HL-60/S4 (cell line): ENCODE results near the gene ABCG4.
"Not testable (repeated sequence)": the region's sequence is repeated elsewhere in the genome, so short reads cannot be mapped to it uniquely, and the experiment has no call there.

ENCODE experiments used
- in situ Hi-C: fragments of 300-500 bp; cut with MboI; formaldehyde crosslinking; loops from 2 replicates; pipeline ENCODE4 v1.14.3; 2022; ENCODE audit warnings: low sequenced_read_pairs

Gene ABCG4

GRCh38 chr11:119152604-119153003 is 3.8 kb downstream of the ABCG4 start:
- in situ Hi-C loops = no loop called here

- in situ Hi-C loops = no loop called here
Observed at GRCh38 chr11:119153049-119153818, 4.4 kb downstream of the ABCG4 start.

GRCh38 chr11:119154178-119154577 is 5.3 kb downstream of the ABCG4 start:
- in situ Hi-C loops = no loop called here

DNA sequence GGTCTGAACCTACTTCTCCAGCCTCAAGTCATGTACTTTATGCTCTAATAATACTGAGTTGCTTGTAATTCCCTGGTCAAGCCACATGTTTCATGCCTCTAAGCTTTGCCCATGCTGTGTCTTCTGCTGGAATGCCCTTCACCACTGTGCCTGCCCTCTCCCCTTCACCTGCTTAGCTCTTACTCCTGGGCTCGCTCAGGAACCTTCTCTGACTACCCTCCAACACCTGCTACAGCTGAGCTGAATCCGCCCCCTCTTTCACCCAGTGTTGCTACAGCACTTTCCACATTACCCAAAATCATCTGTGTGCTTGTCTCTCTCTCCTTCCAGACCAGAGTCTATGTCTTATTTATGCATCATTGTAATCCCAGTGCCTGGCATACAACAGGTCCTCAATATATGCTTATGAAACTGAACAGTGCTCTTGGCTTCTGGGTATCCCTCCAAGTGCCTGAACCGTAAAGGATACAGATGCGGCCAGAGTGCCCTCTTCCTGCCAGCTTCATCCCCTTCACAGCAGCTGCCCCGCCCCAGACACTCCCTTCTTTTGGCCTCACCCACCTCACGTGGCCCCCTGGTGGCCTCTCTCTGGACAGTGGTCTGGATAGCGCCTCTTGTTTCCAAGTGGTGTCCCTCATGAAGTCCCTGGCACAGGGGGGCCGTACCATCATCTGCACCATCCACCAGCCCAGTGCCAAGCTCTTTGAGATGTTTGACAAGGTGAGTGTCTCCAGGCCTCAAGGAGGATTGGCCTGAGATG is 7.1 kb downstream of the ABCG4 start:
- in situ Hi-C loops = no loop called here

GRCh38 chr11:119156496-119156895 is 7.6 kb downstream of the ABCG4 start:
- in situ Hi-C loops = no loop called here

GRCh38 chr11:119157063-119157462 is 8.2 kb downstream of the ABCG4 start:
- in situ Hi-C loops = no loop called here

DNA sequence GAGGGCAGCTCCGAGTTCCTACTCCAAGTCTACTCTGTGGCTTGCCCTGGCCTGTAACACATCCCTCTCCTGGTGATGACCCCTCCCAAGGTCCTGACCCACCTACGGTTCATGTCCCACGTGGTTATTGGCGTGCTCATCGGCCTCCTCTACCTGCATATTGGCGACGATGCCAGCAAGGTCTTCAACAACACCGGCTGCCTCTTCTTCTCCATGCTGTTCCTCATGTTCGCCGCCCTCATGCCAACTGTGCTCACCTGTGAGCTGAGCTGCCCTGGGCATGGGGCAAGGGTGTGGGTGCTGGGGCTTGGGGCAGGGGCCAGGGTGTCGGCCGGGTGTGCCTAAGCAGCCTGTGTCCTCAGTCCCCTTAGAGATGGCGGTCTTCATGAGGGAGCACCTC is 9.6 kb downstream of the ABCG4 start:
- in situ Hi-C loops = no loop called here

GRCh38 chr11:119160151-119160550 is 11.3 kb downstream of the ABCG4 start:
- in situ Hi-C loops = no loop called here

DNA sequence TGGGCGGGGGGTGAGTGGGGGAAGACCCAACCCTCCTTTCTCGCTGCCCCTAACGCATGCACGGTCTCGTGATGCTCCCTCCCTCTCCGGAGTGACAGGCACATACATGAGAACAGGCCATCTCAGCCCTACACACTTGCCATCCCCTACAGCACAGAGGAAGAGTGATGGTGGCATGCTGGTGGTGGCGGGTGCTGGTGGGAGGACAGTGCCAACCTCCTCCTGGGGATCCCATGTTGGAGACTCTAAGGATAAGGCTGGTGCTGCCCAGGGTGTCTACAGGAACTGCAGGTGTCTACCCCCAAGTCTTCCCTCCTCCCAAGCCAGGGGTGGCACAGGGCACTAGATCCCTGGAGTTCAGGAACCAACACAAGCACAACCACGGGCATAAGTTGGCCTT is 13.0 kb downstream of the ABCG4 start:
- in situ Hi-C loops = no loop called here

- in situ Hi-C loops = no loop called here
Observed at GRCh38 chr11:119166368-119167076, 17.7 kb downstream of the ABCG4 start.

GRCh38 chr11:119167077-119167458 is 18.2 kb downstream of the ABCG4 start:
- in situ Hi-C loops = not testable (repeated sequence)

DNA sequence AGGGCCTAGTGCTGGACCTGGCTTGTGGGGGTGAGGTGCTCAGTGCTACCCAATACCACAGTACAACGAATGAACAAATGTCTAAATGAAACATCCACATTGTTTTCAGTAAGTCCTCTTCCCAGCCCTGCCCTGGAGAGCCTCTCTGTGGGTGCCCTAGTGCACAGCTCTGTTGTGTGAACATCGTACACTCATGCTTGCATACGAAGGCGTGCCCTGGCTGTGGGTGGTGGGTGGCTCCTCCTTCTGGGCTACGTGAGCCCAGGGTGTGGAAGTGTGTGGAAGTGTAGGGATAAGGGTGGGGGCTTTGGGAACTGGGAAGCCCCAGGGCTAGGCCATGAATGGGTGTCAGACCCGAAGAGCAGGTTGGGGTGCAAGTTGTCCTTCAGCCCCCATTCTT is 19.1 kb downstream of the ABCG4 start:
- in situ Hi-C loops = no loop called here

GRCh38 chr11:119168471-119169281 is 19.8 kb downstream of the ABCG4 start, which contains the start of gene NLRX1:
TSS of gene NLRX1 (plus strand) at chr11:119168725. CDS start at chr11:119171404, 2,679 bp downstream.
- in situ Hi-C loops = no loop called here

- in situ Hi-C loops = no loop called here
Observed at GRCh38 chr11:119169282-119169719, 20.4 kb downstream of the ABCG4 start.

DNA sequence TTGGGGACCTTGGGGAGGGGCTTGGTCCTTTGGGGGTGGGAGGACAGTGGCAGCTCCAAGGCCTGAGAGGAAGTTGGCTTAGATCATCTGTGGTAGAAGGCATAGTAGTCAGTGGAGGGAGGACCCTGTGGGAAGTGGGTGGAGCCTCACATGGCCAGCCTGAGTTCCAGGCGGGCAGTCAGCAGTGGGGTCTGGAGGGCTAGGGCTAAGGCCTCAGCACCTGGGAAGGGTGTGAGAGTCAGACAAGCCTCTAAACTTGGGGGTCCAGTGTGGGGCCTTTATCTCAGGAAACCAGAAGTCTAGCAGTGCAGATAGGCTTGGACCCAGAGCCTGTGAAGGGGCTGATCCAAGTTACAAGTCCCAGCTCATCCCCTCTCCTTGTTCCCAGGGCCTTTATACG is 23.7 kb downstream of the ABCG4 start:
- in situ Hi-C loops = no loop called here

DNA sequence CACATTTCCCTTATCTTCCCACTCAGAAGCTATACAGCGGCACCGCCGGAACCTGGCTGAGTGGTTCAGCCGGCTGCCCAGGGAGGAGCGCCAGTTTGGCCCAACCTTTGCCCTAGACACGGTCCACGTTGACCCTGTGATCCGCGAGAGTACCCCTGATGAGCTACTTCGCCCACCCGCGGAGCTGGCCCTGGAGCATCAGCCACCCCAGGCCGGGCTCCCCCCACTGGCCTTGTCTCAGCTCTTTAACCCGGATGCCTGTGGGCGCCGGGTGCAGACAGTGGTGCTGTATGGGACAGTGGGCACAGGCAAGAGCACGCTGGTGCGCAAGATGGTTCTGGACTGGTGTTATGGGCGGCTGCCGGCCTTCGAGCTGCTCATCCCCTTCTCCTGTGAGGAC is 24.6 kb downstream of the ABCG4 start:
- in situ Hi-C loops = no loop called here

DNA sequence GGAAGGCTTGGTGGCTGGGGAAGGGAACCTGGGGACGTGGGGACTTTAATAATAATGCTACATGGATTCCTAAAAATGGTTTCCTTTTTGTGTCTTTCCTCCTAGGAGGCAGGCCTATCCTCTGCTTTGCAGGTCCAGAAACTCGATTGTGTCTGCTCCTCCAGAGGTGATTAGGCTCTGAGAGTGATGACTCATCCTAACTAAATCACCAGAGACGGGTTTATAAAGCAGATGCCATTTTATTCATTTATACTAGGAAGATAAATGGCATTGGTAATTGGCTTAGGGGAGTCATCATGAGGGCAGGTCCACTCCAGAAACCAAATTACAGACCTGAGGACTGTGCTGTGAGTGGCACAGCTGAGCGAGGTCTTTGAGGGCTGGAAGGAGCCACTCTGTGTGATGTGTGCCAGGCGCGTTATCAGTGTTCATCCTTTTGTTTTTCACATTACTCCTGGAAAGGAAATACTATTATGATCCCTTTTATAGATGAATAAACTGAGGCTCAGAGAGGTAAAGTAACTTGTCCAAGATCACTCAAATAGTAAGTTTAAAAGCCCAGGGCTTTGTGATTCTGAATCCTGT is 26.7 kb downstream of the ABCG4 start:
- in situ Hi-C loops = no loop called here

DNA sequence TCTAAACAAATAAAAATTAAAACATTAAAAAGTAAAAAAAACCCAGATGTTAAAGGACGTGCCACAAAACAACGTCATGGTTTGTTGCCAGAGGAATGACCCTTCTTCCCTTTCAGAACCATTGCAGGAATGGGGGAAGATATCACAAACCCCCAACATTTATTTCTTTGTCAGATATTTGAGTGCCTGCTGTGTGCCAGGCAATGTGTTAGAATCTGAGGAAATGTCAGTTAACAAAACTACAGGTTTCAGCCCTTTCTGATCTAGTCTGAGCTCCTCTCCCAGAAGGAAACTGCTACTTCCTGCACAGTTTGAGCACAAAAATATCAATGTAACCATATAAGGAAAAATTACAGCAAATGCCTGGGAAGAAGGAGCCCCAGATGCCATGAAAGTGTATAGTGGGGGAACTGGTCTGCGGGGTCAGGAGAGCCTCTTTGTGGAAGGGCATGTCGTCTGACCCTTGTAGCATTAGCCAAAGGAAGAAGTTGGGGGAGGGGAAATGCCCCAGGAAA is 29.4 kb downstream of the ABCG4 start:
- in situ Hi-C loops = no loop called here

DNA sequence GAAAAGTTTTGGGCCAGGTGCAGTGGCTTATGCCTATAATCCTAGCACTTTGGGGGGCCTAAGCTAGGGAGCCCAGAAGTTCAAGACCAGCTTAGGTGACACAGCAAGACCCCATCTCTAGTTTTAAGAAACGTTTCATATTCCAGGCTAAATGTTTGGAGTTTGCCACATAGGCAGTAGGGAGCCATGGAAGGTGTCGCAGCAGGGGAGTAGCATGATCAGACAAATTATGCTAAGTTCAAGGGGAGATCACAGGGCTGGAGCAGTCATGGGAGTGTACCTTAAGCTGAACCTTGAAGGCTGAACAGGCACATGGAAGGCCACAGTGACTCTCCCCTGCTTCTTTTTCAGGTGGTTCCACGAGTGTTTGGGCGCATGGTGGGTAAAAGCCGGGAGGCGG is 30.5 kb downstream of the ABCG4 start:
- in situ Hi-C loops = no loop called here

DNA sequence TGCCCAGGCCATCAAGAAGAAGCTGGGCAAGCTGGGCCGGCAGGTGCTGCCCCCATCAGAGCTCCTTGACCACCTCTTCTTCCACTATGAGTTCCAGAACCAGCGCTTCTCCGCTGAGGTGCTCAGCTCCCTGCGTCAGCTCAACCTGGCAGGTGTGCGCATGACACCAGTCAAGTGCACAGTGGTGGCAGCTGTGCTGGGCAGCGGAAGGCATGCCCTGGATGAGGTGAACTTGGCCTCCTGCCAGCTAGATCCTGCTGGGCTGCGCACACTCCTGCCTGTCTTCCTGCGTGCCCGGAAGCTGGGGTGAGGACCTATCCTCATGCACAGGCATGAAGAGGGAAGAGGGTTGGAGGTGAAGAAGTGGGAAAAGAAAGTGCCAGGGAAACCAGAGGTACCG is 31.1 kb downstream of the ABCG4 start:
- in situ Hi-C loops = no loop called here
